ENCODE data around the gene SKA3.
A peak's percentile ranks its signal among the peaks of the same experiment; 100 is the strongest.

DNA sequence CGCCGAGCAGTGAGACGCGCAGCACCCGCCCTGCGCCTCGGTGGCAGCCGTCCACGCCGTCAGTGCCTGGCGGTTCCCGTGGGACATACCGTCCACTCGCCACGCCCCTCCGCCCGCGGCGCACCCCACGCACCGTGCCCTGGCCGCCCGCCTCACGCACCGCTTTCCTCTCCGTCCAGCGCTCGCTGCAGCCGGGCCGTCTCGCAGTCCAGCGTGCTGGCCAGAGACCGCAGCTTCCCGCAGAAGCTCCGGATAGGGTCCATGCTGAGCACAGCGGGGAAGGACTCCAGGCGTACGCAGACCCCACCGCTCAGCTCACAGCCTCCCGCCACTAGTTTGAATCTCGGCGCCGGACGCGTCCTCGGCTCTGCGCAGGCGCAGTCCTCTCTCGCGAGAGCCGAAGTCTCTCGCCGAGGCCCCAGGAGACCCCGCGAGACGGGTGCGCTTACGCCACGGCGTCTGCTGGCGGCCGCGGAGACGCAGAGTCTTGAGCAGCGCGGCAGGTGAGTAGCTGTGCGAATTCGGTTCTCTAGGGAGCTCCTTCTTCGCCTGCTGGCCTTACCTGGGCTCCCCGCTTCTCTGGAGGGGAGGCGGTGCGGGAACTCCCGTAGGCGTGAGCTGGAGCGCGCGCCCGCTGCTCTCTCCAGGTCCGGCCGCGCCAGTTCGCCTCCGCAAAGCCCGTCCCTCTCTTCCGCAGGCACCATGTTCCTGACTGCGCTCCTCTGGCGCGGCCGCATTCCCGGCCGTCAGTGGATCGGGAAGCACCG lies at the start of gene SKA3, which contains the start of gene MRPL57:
- TF ChIP-seq EP300 (IDR thresholded peaks at IDR 0.05; ENCODE audit: low read depth) (no peak), POLR2AphosphoS5 (IDR thresholded peaks at IDR 0.05) (peak; percentile 97 to 98 (median 97)), POLR2A (IDR thresholded peaks at IDR 0.05) (peak; percentile 94)
- TF ChIP-seq, protein P1, sequence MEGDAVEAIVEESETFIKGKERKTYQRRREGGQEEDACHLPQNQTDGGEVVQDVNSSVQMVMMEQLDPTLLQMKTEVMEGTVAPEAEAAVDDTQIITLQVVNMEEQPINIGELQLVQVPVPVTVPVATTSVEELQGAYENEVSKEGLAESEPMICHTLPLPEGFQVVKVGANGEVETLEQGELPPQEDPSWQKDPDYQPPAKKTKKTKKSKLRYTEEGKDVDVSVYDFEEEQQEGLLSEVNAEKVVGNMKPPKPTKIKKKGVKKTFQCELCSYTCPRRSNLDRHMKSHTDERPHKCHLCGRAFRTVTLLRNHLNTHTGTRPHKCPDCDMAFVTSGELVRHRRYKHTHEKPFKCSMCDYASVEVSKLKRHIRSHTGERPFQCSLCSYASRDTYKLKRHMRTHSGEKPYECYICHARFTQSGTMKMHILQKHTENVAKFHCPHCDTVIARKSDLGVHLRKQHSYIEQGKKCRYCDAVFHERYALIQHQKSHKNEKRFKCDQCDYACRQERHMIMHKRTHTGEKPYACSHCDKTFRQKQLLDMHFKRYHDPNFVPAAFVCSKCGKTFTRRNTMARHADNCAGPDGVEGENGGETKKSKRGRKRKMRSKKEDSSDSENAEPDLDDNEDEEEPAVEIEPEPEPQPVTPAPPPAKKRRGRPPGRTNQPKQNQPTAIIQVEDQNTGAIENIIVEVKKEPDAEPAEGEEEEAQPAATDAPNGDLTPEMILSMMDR (IDR thresholded peaks at IDR 0.05): peak in 4 of 5 experiments; percentile 17 to 62 (median 40)

Measured in transverse colon (tissue), 4 donors.